HG02973 (cell line): ENCODE measurements around the gene CRELD2.

ENCODE experiments used
- ATAC-seq: cut with Tn5 transposase; IDR thresholded peaks from one replicate; pipeline ENCODE4 v1.9.1; 2021; ENCODE audit warnings: moderate library complexity; ENCODE audit not compliant: unreplicated experiment

The CRELD2 gene

GRCh38 chr22:49887064-49887451 is 31.4 kb upstream of the CRELD2 start:
- ATAC-seq: no peak

GRCh38 chr22:49887702-49888101 is 30.7 kb upstream of the CRELD2 start:
- no peak for ATAC-seq

GRCh38 chr22:49889071-49889470 is 29.4 kb upstream of the CRELD2 start:
- no peak for ATAC-seq

- ATAC-seq: no peak
These were observed 26.1 kb upstream of the CRELD2 start for GRCh38 chr22:49892226-49892899.

GRCh38 chr22:49893025-49893424 is 25.4 kb upstream of the CRELD2 start:
- no peak for ATAC-seq

- ATAC-seq: no peak
These were observed 23.9 kb upstream of the CRELD2 start for GRCh38 chr22:49894322-49895054.

- no peak for ATAC-seq
These were observed 22.2 kb upstream of the CRELD2 start for GRCh38 chr22:49896201-49896600.

- ATAC-seq: no peak
These were observed 21.3 kb upstream of the CRELD2 start for GRCh38 chr22:49897015-49897684.

GRCh38 chr22:49899530-49899929 is 18.9 kb upstream of the CRELD2 start:
- ATAC-seq: no peak

- no peak for ATAC-seq
These were observed 17.8 kb upstream of the CRELD2 start for GRCh38 chr22:49900441-49901230.

- ATAC-seq: no peak
These were observed 17.0 kb upstream of the CRELD2 start for GRCh38 chr22:49901457-49901856.

- ATAC-seq: no peak
These were observed 15.0 kb upstream of the CRELD2 start for GRCh38 chr22:49903322-49904039.

- ATAC-seq: no peak
These were observed 14.4 kb upstream of the CRELD2 start for GRCh38 chr22:49904040-49904369.

- ATAC-seq: no peak
These were observed 13.0 kb upstream of the CRELD2 start for GRCh38 chr22:49905465-49905864.

- no peak for ATAC-seq
These were observed 12.2 kb upstream of the CRELD2 start for GRCh38 chr22:49906071-49906798.

GRCh38 chr22:49906799-49907290 is 11.6 kb upstream of the CRELD2 start:
- no peak for ATAC-seq

- no peak for ATAC-seq
These were observed 10.6 kb upstream of the CRELD2 start for GRCh38 chr22:49907807-49908206.

GRCh38 chr22:49909476-49910205 is 8.8 kb upstream of the CRELD2 start:
- no peak for ATAC-seq
